Neural progenitor cell (in vitro differentiated cells): ENCODE measurements around the gene PACS1.

Source experiments
- EZH2 ChIP-seq: fragments of 200-600 bp; sonication (generic); IDR thresholded peaks from 2 replicates; pipeline ENCODE4 v1.6.1; 2017; ENCODE audit warnings: antibody characterized with exemption, mild to moderate bottlenecking, moderate library complexity
- TF ChIP-seq, protein P1 (sequence below): fragments of 200-600 bp; sonication (generic); IDR thresholded peaks from 2 replicates; pipeline ENCODE4 v1.5.1; 2017; ENCODE audit warnings: antibody characterized with exemption, mild to moderate bottlenecking

DNA sequence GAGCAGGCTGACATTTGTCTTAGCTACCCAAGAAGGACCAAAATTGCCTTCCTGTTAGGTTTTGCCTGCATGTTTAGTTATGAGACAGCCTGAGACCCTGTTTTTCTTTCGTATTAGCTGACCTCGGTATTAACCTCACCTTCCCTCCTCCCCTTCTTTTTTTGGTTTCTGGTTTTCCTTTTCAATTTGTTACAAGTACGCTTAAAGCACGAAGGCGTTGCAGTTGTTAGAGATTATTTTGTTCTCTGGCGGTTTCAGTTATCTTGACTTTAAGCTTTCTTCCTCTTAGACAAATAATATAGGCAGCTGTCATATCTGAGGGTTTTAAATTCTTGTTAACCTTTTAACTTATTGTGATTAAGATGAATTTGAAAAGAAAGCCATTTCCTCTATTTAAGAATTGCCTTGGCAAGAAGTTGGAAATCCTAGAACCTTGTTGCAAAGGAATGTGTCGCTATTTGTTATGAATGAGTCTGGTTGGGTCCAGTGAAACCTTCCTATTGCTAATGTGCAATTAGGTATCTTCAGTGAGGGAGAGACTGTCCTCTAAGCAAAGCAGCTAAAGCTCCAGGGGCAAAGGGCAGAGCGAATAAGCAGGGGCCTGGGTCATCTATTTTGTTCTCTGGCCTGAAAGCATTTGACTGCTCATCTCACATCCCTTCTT is 45.7 kb downstream of the PACS1 start:
- TF ChIP-seq, protein P1, sequence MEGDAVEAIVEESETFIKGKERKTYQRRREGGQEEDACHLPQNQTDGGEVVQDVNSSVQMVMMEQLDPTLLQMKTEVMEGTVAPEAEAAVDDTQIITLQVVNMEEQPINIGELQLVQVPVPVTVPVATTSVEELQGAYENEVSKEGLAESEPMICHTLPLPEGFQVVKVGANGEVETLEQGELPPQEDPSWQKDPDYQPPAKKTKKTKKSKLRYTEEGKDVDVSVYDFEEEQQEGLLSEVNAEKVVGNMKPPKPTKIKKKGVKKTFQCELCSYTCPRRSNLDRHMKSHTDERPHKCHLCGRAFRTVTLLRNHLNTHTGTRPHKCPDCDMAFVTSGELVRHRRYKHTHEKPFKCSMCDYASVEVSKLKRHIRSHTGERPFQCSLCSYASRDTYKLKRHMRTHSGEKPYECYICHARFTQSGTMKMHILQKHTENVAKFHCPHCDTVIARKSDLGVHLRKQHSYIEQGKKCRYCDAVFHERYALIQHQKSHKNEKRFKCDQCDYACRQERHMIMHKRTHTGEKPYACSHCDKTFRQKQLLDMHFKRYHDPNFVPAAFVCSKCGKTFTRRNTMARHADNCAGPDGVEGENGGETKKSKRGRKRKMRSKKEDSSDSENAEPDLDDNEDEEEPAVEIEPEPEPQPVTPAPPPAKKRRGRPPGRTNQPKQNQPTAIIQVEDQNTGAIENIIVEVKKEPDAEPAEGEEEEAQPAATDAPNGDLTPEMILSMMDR = no peak
- no peak for TF ChIP-seq EZH2
